GM13976 (cell line): ENCODE measurements around the gene EXOC6B.

ENCODE experiments used
- DNase-seq: peaks from one replicate; pipeline ENCODE4 v3.0.0; 2012; ENCODE audit warnings: low spot score
- in situ Hi-C: fragments of 300-500 bp; cut with MboI; formaldehyde crosslinking; loops from one replicate; pipeline ENCODE4 v1.12.0; 2022; ENCODE audit warnings: low sequenced_read_pairs, mixed read lengths, inconsistent platforms; ENCODE audit not compliant: unreplicated experiment
- TF ChIP-seq, protein P1 (sequence below): IDR thresholded peaks from 2 replicates; pipeline ENCODE4 v1.5.1; 2012; ENCODE audit warnings: borderline replicate concordance, mild to moderate bottlenecking; ENCODE audit not compliant: insufficient read depth; ENCODE audit errors: extremely low read depth, missing control alignments, control extremely low read depth

EXOC6B gene

DNA sequence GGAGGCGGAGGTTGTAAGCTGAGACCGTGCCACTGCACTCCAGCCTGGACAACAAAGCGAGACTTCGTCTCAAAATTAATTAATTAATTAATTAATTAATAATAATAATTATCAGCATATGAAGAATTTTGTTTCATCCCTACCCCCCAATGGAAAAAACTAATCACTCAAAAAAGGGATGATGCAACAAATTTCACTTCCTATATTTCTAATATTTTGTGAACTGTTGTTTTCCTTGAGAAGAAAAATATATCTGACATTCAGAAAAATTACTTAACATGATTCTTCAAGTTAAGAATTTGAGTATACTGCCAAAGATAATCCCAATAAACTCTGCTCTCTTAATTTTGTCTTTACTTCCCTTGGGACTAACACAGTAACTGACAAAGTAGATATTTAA is 28.1 kb downstream of the EXOC6B start:
- in situ Hi-C loops, result no loop called here
- TF ChIP-seq, protein P1, sequence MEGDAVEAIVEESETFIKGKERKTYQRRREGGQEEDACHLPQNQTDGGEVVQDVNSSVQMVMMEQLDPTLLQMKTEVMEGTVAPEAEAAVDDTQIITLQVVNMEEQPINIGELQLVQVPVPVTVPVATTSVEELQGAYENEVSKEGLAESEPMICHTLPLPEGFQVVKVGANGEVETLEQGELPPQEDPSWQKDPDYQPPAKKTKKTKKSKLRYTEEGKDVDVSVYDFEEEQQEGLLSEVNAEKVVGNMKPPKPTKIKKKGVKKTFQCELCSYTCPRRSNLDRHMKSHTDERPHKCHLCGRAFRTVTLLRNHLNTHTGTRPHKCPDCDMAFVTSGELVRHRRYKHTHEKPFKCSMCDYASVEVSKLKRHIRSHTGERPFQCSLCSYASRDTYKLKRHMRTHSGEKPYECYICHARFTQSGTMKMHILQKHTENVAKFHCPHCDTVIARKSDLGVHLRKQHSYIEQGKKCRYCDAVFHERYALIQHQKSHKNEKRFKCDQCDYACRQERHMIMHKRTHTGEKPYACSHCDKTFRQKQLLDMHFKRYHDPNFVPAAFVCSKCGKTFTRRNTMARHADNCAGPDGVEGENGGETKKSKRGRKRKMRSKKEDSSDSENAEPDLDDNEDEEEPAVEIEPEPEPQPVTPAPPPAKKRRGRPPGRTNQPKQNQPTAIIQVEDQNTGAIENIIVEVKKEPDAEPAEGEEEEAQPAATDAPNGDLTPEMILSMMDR, result no peak
- no peak for DNase-seq

- TF ChIP-seq, protein P1, result no peak
- no peak for DNase-seq
- in situ Hi-C loops, result no loop called here
Observed at GRCh38 chr2:72796766-72797165, 29.1 kb downstream of the EXOC6B start.

DNA sequence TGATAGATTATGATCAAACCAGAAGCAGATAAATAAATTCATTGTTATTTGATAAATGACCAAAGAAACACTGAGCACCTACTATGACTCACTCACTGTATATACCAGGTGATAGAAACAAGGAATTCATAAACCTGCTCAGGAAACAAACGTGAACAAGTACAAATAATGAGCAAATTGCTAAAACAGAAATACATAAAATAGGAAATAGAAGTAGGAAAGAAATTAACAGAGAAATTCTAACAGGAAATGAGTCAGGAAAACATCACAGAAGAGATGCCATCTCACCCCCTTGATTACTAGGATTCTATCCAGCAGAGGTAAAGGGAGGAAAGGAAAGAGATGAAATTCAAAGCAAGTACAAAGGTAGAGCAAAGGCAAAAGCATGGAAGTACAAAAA is 31.3 kb downstream of the EXOC6B start:
- TF ChIP-seq, protein P1, result no peak
- in situ Hi-C loops, result no loop called here
- DNase-seq, result no peak

GRCh38 chr2:72793798-72794440 is 31.9 kb downstream of the EXOC6B start:
- no peak for DNase-seq
- TF ChIP-seq, protein P1, result no peak
- in situ Hi-C loops, result no loop called here

DNA sequence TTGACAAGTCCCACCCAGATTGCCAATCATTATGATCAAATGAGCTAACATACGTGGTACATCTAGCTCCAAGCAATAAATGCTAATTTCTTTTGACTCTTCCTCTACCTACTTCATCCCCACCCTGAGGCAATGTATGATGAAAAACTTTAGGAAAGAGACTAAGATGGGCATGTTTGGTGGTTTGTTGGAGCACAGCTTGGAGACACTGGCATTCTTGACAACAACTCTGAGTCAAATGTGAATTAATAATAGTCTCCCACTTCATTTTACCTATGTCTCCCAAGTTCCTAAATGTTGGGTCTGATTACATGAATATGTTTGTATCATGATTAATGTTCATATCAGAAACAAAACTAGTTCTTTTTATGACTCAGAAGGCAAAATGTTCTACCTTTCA is 36.6 kb downstream of the EXOC6B start:
- TF ChIP-seq, protein P1, result no peak
- no peak for DNase-seq
- in situ Hi-C loops, result no loop called here

- TF ChIP-seq, protein P1, result no peak
- in situ Hi-C loops, result no loop called here
Observed at GRCh38 chr2:72788756-72789155, 37.1 kb downstream of the EXOC6B start.

More at GRCh38 chr2:72788756-72789155, 37.1 kb downstream of the EXOC6B start:
- DNase-seq, result no peak
